Thyroid gland (tissue), 4 donors: Measurements from ENCODE around the gene RALGDS. TPM values are rescaled to one million over a fixed set of nuclear protein-coding genes. Genes with fewer than 3 reads are reported as not detected.

Source experiments
- DNase-seq, 2 donors: peaks; one replicate each; pipeline ENCODE4 v3.0.0-alpha.2; 2019
- H3K27ac ChIP-seq, 3 donors: fragments of 200-600 bp; sonication (generic); 1 replicate in 2 of 3; 2 replicates in 1 of 3; pipeline ENCODE4 v1.5.1; 2016 to 2019; ENCODE audit warnings: mild to moderate bottlenecking in 1 of 3, moderate library complexity in 1 of 3
- H3K27me3 ChIP-seq: fragments of 200-600 bp; sonication (generic); one replicate; pipeline ENCODE4 v1.5.1; 2019
- H3K36me3 ChIP-seq, 2 donors: fragments of 200-600 bp; sonication (generic); one replicate each; pipeline ENCODE4 v1.5.1; 2016 to 2019
- H3K4me1 ChIP-seq, 2 donors: fragments of 200-600 bp; sonication (generic); one replicate each; pipeline ENCODE4 v1.5.1; 2017 to 2019
- H3K4me3 ChIP-seq, 3 donors: fragments of 200-600 bp; sonication (generic); replicated peaks in 1 of 3; 1 replicate in 2 of 3; 2 replicates in 1 of 3; pipeline ENCODE4 v1.5.1; 2016; ENCODE audit warnings: mild to moderate bottlenecking in 1 of 3
- H3K9me3 ChIP-seq: fragments of 200-600 bp; sonication (generic); one replicate; pipeline ENCODE4 v1.5.1; 2017
- POLR2A ChIP-seq, 2 donors: fragments of 450-650 bp; IDR thresholded peaks; one replicate each; pipeline ENCODE4 v1.6.1; 2017; ENCODE audit warnings: antibody characterized with exemption in 2 of 2, mild to moderate bottlenecking in 2 of 2, moderate library complexity in 1 of 2
- WGBS, 2 donors: methylation state at CpG; one replicate each; pipeline ENCODE4 v1.1.5; 2017; 5-methylcytosine and 5-hydroxymethylcytosine counted together
- intact Hi-C: fragments of 100-400 bp; cut with DNase I; formaldehyde crosslinking; loops from one replicate; pipeline ENCODE4 v1.15.1; 2023
- total RNA-seq, 4 donors: library from RNA; depleted of rRNA; stranded (reverse); fragments of >200 nt; gene quantifications; one replicate each; pipeline ENCODE4 v1.2.3, GENCODE V29; 2016
- TF ChIP-seq, protein P1 (sequence below), 6 experiments: fragments of 200-600 bp in 3 of 6; fragments of 450-650 bp in 3 of 6; sonication (generic) in 3 of 6; IDR thresholded peaks; one replicate each; pipeline ENCODE4 v1.5.1; 2016 to 2019; ENCODE audit warnings: antibody characterized with exemption in 6 of 6, mild to moderate bottlenecking in 2 of 6, inconsistent platforms in 1 of 6, moderate library complexity in 1 of 6

RALGDS gene
- total RNA-seq, 4 donors from 2014 or later: 32.2 to 55.3 (median 43.5) TPM

- Histone ChIP-seq H3K9me3 (no peaks in the 10 kb centered on the region), H3K27ac (no peak overlapping the region), H3K27me3 (no peaks in the 10 kb centered on the region), H3K4me1 (peaks cover 14 to 19% of the 10 kb centered on the region in 2 donors), H3K4me3 (no peak overlapping the region), H3K36me3 (no peaks in the 10 kb centered on the region)
- intact Hi-C loops: no loop called here
- WGBS, 2 donors: 87 to 95% methylated on average over 3 of the region's 3 CpGs
- TF ChIP-seq, protein P1, sequence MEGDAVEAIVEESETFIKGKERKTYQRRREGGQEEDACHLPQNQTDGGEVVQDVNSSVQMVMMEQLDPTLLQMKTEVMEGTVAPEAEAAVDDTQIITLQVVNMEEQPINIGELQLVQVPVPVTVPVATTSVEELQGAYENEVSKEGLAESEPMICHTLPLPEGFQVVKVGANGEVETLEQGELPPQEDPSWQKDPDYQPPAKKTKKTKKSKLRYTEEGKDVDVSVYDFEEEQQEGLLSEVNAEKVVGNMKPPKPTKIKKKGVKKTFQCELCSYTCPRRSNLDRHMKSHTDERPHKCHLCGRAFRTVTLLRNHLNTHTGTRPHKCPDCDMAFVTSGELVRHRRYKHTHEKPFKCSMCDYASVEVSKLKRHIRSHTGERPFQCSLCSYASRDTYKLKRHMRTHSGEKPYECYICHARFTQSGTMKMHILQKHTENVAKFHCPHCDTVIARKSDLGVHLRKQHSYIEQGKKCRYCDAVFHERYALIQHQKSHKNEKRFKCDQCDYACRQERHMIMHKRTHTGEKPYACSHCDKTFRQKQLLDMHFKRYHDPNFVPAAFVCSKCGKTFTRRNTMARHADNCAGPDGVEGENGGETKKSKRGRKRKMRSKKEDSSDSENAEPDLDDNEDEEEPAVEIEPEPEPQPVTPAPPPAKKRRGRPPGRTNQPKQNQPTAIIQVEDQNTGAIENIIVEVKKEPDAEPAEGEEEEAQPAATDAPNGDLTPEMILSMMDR (IDR thresholded peaks at IDR 0.05): no peak
- no peak for TF ChIP-seq POLR2A (IDR thresholded peaks at IDR 0.05)
- no peak for DNase-seq
Measured at GRCh38 chr9:133167769-133168168, 46.7 kb upstream of the RALGDS start.

DNA sequence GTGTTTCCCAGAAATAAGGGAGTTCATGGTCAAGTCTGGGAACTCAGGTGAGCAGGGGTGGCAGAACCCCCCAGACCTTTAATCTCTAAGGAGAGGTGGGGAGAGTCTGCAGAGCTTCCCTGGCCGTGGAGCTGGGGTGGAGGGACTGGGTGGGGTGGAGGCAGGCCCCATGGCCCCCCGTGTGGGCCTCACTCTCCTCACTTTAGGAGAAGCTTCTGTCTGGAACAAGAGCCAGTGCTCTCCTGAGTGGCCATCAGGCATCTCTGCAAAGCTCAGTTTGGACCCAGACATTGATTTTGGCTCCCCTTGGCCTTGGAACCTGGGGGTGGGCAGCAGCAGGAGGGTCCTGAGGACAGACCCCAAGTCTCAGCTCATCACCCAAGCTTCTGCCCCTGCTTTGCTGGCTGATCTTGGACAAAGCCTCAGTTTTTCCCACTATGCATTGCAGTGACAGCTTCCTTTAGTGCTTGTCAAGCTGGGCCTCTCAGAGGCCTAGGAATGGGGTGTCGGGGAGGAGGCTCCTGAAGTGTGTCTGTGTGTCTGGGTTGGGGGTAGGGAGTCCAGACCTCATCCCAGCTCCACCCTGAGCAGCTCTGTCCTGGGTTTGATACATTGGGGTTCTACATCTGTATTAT lies 46.2 kb upstream of the RALGDS start:
- no peak for TF ChIP-seq POLR2A (IDR thresholded peaks at IDR 0.05)
- TF ChIP-seq, protein P1 (IDR thresholded peaks at IDR 0.05): no peak
- H3K9me3 ChIP-seq: no peaks in the 10 kb centered on the region
- H3K27ac ChIP-seq: no peak overlapping the region
- H3K27me3 ChIP-seq: no peaks in the 10 kb centered on the region
- intact Hi-C loops: no loop called here
- H3K36me3 ChIP-seq: no peaks in the 10 kb centered on the region
- DNase-seq: no peak
- H3K4me1 ChIP-seq: peaks cover 15 to 19% of the 10 kb centered on the region in 2 donors
- H3K4me3 ChIP-seq: no peak overlapping the region
- 81 to 92% methylated on average over 2 of the region's 3 CpGs for WGBS, 2 donors

DNA sequence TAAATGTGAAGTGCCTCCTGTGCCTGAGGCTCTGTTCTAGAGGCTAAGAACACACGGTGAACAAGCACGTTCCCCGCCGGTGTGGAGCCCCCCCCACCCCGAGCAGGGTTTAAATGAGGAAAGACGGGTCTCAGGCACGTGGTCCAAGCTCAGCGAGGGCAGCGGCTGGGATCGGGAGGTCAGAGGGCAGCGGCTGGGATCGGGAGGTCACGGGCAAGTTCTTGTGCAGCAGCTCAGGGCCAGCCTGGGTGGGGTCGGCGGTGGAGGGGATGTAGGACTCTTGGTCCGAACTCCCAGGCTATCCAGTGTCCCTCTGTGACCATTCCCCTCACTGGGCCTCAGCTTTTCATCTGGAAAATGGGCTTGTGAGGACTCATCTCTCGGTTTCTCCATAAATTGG lies 45.4 kb upstream of the RALGDS start:
- no peak for DNase-seq
- Histone ChIP-seq H3K4me3 (no peak overlapping the region), H3K4me1 (peaks cover 15 to 23% of the 10 kb centered on the region in 2 donors), H3K27me3 (no peaks in the 10 kb centered on the region), H3K36me3 (no peaks in the 10 kb centered on the region), H3K27ac (no peak overlapping the region), H3K9me3 (no peaks in the 10 kb centered on the region)
- intact Hi-C loops: no loop called here
- no peak for TF ChIP-seq POLR2A (IDR thresholded peaks at IDR 0.05)
- TF ChIP-seq, protein P1 (IDR thresholded peaks at IDR 0.05): no peak
- 92 to 93% methylated on average over 17 of the region's 17 CpGs for WGBS, 2 donors

- no peaks in the 10 kb centered on the region for H3K9me3 ChIP-seq
- no peak for DNase-seq
- no peak for TF ChIP-seq POLR2A (IDR thresholded peaks at IDR 0.05)
- TF ChIP-seq, protein P1 (IDR thresholded peaks at IDR 0.05): no peak
- intact Hi-C loops: no loop called here
- H3K27me3 ChIP-seq: no peaks in the 10 kb centered on the region
- peaks cover 15 to 27% of the 10 kb centered on the region in 2 donors for H3K4me1 ChIP-seq
- H3K27ac ChIP-seq: no peak overlapping the region
- H3K36me3 ChIP-seq: no peaks in the 10 kb centered on the region
- WGBS, 2 donors: 96 to 97% methylated on average over 2 of the region's 2 CpGs
- H3K4me3 ChIP-seq: no peak overlapping the region
Measured at GRCh38 chr9:133165452-133165730, 44.4 kb upstream of the RALGDS start.

DNA sequence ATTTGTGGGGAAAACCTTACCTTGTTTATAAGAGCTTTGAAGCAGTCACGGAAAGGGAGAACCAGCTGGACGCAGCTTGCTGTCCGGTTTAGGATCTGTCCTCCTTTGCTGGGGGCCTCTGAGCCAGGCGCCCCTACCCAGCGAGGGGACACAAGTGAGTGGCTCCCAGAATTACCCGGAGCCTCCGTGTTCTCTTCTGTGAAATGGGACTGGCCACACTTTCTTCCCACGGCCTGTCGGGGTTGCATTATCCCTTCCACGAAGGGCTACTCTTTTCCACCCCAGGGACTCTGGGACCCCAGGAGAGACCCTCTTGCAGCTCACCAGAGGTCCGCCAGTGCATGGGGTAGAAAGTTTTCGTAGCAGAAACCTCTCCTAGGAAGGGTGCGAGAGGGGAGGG lies 43.2 kb upstream of the RALGDS start:
- H3K27me3 ChIP-seq: no peaks in the 10 kb centered on the region
- intact Hi-C loops: no loop called here
- 71 to 77% methylated on average over 13 of the region's 13 CpGs for WGBS, 2 donors
- H3K9me3 ChIP-seq: no peaks in the 10 kb centered on the region
- peak overlapping the region in 2 of 3 donors; percentile 47 to 67 for H3K4me3 ChIP-seq
- H3K4me1 ChIP-seq: peaks cover 15 to 27% of the 10 kb centered on the region in 2 donors
- TF ChIP-seq, protein P1 (IDR thresholded peaks at IDR 0.05): no peak
- TF ChIP-seq POLR2A (IDR thresholded peaks at IDR 0.05): no peak
- H3K36me3 ChIP-seq: no peaks in the 10 kb centered on the region
- H3K27ac ChIP-seq: peak overlapping the region in 2 of 3 donors; percentile 68
- DNase-seq: no peak
